NCI-H460 (cell line): ENCODE measurements around the gene NEU2. TPM values are rescaled to one million over a fixed set of nuclear protein-coding genes. Genes with fewer than 3 reads are reported as not detected.
"Not testable (repeated sequence)": the region's sequence is repeated elsewhere in the genome, so short reads cannot be mapped to it uniquely, and the experiment has no call there.

ENCODE experiments used
- DNase-seq: peaks from one replicate; pipeline ENCODE4 v3.0.0-alpha.2; 2016; ENCODE audit warnings: low read depth; ENCODE audit errors: extremely low read depth
- total RNA-seq: library from RNA; depleted of rRNA; stranded (reverse); fragments of >200 nt; shearing (Covaris generic); gene quantifications from 2 replicates; pipeline ENCODE4 v1.2.3, GENCODE V29; 2014

The NEU2 gene
- total RNA-seq, 1 experiment from 2014 or later = not detected

- DNase-seq = no peak
Observed at GRCh38 chr2:233033672-233034071, 1.2 kb downstream of the NEU2 start.

- DNase-seq = no peak
Observed at GRCh38 chr2:233034091-233034882, 1.8 kb downstream of the NEU2 start.

- DNase-seq = no peak
Observed at GRCh38 chr2:233035426-233036161, 3.1 kb downstream of the NEU2 start.

GRCh38 chr2:233036162-233036838 lies 3.8 kb downstream of the NEU2 start:
- DNase-seq = no peak

GRCh38 chr2:233037078-233037477 lies 4.6 kb downstream of the NEU2 start:
- no peak for DNase-seq

- no peak for DNase-seq
Observed at GRCh38 chr2:233039212-233039845, 6.9 kb downstream of the NEU2 start.

GRCh38 chr2:233039846-233040530 lies 7.5 kb downstream of the NEU2 start:
- DNase-seq = no peak

- no peak for DNase-seq
Observed at GRCh38 chr2:233040571-233040970, 8.1 kb downstream of the NEU2 start.

- DNase-seq = no peak
Observed at GRCh38 chr2:233041722-233042323, 9.4 kb downstream of the NEU2 start.

GRCh38 chr2:233042549-233042948 lies 10.1 kb downstream of the NEU2 start:
- DNase-seq = no peak

GRCh38 chr2:233044974-233045605 lies 12.6 kb downstream of the NEU2 start:
- no peak for DNase-seq

- DNase-seq = no peak
Observed at GRCh38 chr2:233047206-233047605, 14.7 kb downstream of the NEU2 start.

- no peak for DNase-seq
Observed at GRCh38 chr2:233047667-233048066, 15.2 kb downstream of the NEU2 start.

- no peak for DNase-seq
Observed at GRCh38 chr2:233048569-233049193, 16.2 kb downstream of the NEU2 start.

GRCh38 chr2:233049194-233049761 lies 16.8 kb downstream of the NEU2 start:
- no peak for DNase-seq

GRCh38 chr2:233051241-233052149 lies 19.0 kb downstream of the NEU2 start:
- DNase-seq = no peak

- not testable (repeated sequence) for DNase-seq
Observed at GRCh38 chr2:233052517-233052916, 20.0 kb downstream of the NEU2 start.
